GM23338 (cell line): ENCODE measurements around the gene OSBPL10.

Source experiments
- CREB1 ChIP-seq: fragments of 250-450 bp; sonication (Bioruptor Pico); IDR thresholded peaks from 2 replicates; pipeline ENCODE4 v1.5.0; 2020; ENCODE audit warnings: low read depth, mild to moderate bottlenecking, moderate library complexity
- ETS1 ChIP-seq: IDR thresholded peaks from 2 replicates; pipeline ENCODE4 v1.6.1; 2016; ENCODE audit warnings: antibody characterized with exemption
- EZH2 ChIP-seq: fragments of 200-600 bp; sonication (generic); IDR thresholded peaks from one replicate; pipeline ENCODE4 v1.8.0; 2017; ENCODE audit warnings: antibody characterized with exemption, mild to moderate bottlenecking, low read depth; ENCODE audit not compliant: unreplicated experiment
- EZH2phosphoT487 ChIP-seq: fragments of 200-600 bp; sonication (generic); IDR thresholded peaks from one replicate; pipeline ENCODE4 v1.8.1; 2018; ENCODE audit warnings: antibody characterized with exemption; ENCODE audit not compliant: unreplicated experiment
- JUNB ChIP-seq: IDR thresholded peaks from one replicate; pipeline ENCODE4 v1.6.1; 2016; ENCODE audit warnings: antibody characterized with exemption; ENCODE audit not compliant: unreplicated experiment
- NANOG ChIP-seq: IDR thresholded peaks from 2 replicates; pipeline ENCODE4 v1.6.1; 2016; ENCODE audit warnings: antibody characterized with exemption, borderline replicate concordance
- POLR2AphosphoS5 ChIP-seq: IDR thresholded peaks from 2 replicates; pipeline ENCODE4 v1.6.1; 2016; ENCODE audit warnings: antibody characterized with exemption, low read depth
- STAT1 ChIP-seq: IDR thresholded peaks from one replicate; pipeline ENCODE4 v1.6.1; 2016; ENCODE audit warnings: antibody characterized with exemption; ENCODE audit not compliant: unreplicated experiment
- ZNF114 ChIP-seq: fragments of 250-450 bp; sonication (Bioruptor Pico); IDR thresholded peaks from 2 replicates; pipeline ENCODE4 v1.5.0; 2020; ENCODE audit warnings: mild to moderate bottlenecking, moderate library complexity
- ZNF331 ChIP-seq: fragments of 250-450 bp; sonication (Bioruptor Pico); IDR thresholded peaks from 2 replicates; pipeline ENCODE4 v1.5.0; 2020; ENCODE audit warnings: low read depth, mild to moderate bottlenecking, moderate library complexity
- TF ChIP-seq, protein P1 (sequence below), 2 experiments: fragments of 200-600 bp in 1 of 2; sonication (generic) in 1 of 2; conservative IDR thresholded peaks; 2 replicates each; pipeline versions ENCODE4 v1.5.1 to v1.6.1; 2016 to 2017; ENCODE audit warnings: antibody characterized with exemption in 2 of 2, low read depth in 2 of 2, mild to moderate bottlenecking in 2 of 2, moderate library complexity in 1 of 2
- TF ChIP-seq, protein P2 (sequence below): IDR thresholded peaks from one replicate; pipeline ENCODE4 v1.6.1; 2018; ENCODE audit warnings: antibody characterized with exemption; ENCODE audit not compliant: unreplicated experiment

DNA sequence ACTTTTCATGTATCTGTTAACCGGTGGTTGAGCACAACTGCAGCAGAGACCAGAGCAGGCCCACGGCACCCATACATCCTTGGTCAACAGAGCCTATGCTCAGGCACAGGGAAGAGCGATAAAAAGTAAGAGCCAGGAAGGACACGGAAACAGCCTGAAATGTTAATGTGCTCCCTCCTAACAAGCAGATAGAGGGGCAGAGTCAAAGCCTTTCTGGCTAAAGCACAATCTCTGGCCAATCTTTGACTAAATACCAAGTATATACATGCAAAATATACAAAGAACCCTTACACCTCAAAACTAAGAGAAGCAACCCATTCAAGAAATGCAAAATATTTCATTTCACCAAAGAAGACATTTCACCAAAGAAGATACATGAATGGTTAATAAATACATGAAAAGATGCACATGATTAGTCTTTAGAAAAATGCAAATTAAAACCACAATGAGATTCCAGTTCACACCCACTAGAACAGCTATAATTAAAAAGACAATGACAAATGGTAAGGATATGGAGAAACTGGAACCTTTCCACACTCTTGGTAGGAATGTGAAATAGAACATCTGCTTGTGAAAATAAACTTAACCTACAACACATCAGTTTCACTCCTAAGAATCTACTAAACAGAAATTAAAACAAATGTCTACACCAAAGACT, 88.0 kb downstream of the OSBPL10 start:
- no peak for TF ChIP-seq EZH2phosphoT487
- TF ChIP-seq, protein P1, sequence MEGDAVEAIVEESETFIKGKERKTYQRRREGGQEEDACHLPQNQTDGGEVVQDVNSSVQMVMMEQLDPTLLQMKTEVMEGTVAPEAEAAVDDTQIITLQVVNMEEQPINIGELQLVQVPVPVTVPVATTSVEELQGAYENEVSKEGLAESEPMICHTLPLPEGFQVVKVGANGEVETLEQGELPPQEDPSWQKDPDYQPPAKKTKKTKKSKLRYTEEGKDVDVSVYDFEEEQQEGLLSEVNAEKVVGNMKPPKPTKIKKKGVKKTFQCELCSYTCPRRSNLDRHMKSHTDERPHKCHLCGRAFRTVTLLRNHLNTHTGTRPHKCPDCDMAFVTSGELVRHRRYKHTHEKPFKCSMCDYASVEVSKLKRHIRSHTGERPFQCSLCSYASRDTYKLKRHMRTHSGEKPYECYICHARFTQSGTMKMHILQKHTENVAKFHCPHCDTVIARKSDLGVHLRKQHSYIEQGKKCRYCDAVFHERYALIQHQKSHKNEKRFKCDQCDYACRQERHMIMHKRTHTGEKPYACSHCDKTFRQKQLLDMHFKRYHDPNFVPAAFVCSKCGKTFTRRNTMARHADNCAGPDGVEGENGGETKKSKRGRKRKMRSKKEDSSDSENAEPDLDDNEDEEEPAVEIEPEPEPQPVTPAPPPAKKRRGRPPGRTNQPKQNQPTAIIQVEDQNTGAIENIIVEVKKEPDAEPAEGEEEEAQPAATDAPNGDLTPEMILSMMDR (conservative IDR thresholded peaks at IDR 0.05; ENCODE audit: low read depth in 2 of 2) = no peak
- no peak for TF ChIP-seq POLR2AphosphoS5
- TF ChIP-seq EZH2 = no peak
- TF ChIP-seq, protein P2, sequence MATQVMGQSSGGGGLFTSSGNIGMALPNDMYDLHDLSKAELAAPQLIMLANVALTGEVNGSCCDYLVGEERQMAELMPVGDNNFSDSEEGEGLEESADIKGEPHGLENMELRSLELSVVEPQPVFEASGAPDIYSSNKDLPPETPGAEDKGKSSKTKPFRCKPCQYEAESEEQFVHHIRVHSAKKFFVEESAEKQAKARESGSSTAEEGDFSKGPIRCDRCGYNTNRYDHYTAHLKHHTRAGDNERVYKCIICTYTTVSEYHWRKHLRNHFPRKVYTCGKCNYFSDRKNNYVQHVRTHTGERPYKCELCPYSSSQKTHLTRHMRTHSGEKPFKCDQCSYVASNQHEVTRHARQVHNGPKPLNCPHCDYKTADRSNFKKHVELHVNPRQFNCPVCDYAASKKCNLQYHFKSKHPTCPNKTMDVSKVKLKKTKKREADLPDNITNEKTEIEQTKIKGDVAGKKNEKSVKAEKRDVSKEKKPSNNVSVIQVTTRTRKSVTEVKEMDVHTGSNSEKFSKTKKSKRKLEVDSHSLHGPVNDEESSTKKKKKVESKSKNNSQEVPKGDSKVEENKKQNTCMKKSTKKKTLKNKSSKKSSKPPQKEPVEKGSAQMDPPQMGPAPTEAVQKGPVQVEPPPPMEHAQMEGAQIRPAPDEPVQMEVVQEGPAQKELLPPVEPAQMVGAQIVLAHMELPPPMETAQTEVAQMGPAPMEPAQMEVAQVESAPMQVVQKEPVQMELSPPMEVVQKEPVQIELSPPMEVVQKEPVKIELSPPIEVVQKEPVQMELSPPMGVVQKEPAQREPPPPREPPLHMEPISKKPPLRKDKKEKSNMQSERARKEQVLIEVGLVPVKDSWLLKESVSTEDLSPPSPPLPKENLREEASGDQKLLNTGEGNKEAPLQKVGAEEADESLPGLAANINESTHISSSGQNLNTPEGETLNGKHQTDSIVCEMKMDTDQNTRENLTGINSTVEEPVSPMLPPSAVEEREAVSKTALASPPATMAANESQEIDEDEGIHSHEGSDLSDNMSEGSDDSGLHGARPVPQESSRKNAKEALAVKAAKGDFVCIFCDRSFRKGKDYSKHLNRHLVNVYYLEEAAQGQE = no peak
- no peak for TF ChIP-seq CREB1 (CRISPR knock-in tag)
- no peak for TF ChIP-seq ETS1
- no peak for TF ChIP-seq STAT1
- TF ChIP-seq ZNF114 (CRISPR knock-in tag) = no peak
- no peak for TF ChIP-seq NANOG
- no peak for TF ChIP-seq ZNF331 (CRISPR knock-in tag)
- TF ChIP-seq JUNB = no peak
